Stimulated activated effector memory CD8-positive, alpha-beta T cell treated with anti-CD3 and anti-CD28 coated beads, Interleukin-12 subunit alpha, Interleukin-12 subunit beta, amount 100 ng/mL, for 72 hours (primary cell): ENCODE data around the gene ZBTB32.

Source experiments
- ATAC-seq: fragments of 150-1000 bp; cut with Tn5 transposase; 2 replicates; pipeline ENCODE4 v1.10.0; 2021
- DNase-seq, 2 donors: peaks; one replicate each; pipeline ENCODE4 v3.0.0; 2021 to 2022; ENCODE audit warnings: low spot score in 2 of 2
- H3K27ac Mint-ChIP-seq: one replicate; pipeline ENCODE4 v1.8.0; 2022; ENCODE audit warnings: mild to moderate bottlenecking, mixed read lengths
- H3K36me3 Mint-ChIP-seq: one replicate; pipeline ENCODE4 v1.8.0; 2022; ENCODE audit warnings: mild to moderate bottlenecking, mixed read lengths
- H3K4me1 Mint-ChIP-seq: one replicate; pipeline ENCODE4 v1.8.0; 2022; ENCODE audit warnings: mixed read lengths
- H3K4me3 Mint-ChIP-seq: one replicate; pipeline ENCODE4 v1.8.0; 2022; ENCODE audit warnings: mild to moderate bottlenecking, mixed read lengths
- H3K9me3 Mint-ChIP-seq: one replicate; pipeline ENCODE4 v1.8.0; 2022; ENCODE audit warnings: mixed read lengths

ZBTB32 gene

GRCh38 chr19:35713904-35714495 lies 9.6 kb downstream of the ZBTB32 start:
- H3K4me1 Mint-ChIP-seq, result peaks cover 62% of the 10 kb centered on the region
- ATAC-seq (no peak), DNase-seq (no peak)
- peaks cover 86% of the 10 kb centered on the region for H3K36me3 Mint-ChIP-seq
- no peaks in the 10 kb centered on the region for H3K9me3 Mint-ChIP-seq
- H3K4me3 Mint-ChIP-seq, result peak overlapping the region; percentile 99
- H3K27ac Mint-ChIP-seq, result peak overlapping the region; percentile 99

GRCh38 chr19:35714601-35715354 lies 10.4 kb downstream of the ZBTB32 start:
- Mint-ChIP-seq H3K4me3 (peak overlapping the region; percentile 99), H3K27ac (peak overlapping the region; percentile 99), H3K36me3 (peaks cover 94% of the 10 kb centered on the region), H3K4me1 (peaks cover 70% of the 10 kb centered on the region), H3K9me3 (no peaks in the 10 kb centered on the region)
- ATAC-seq, result no peak
- no peak for DNase-seq

- no peak for ATAC-seq
- Mint-ChIP-seq H3K36me3 (peaks cover 98% of the 10 kb centered on the region), H3K27ac (peak overlapping the region; percentile 99)
Measured at GRCh38 chr19:35715355-35715809, 11.0 kb downstream of the ZBTB32 start.

GRCh38 chr19:35715981-35716800 lies 11.8 kb downstream of the ZBTB32 start:
- peaks cover 98% of the 10 kb centered on the region for H3K36me3 Mint-ChIP-seq

More at GRCh38 chr19:35715355-35715809, 11.0 kb downstream of the ZBTB32 start:
- Mint-ChIP-seq H3K4me3 (peak overlapping the region; percentile 99), H3K9me3 (no peaks in the 10 kb centered on the region), H3K4me1 (peaks cover 70% of the 10 kb centered on the region)
- no peak for DNase-seq

GRCh38 chr19:35716801-35717664 lies 12.7 kb downstream of the ZBTB32 start:
- no peaks in the 10 kb centered on the region for H3K9me3 Mint-ChIP-seq
- peak overlapping the region; percentile 99 for H3K4me3 Mint-ChIP-seq
- DNase-seq (peak; percentile 77 to 97), ATAC-seq (peak; percentile 71)
- H3K27ac Mint-ChIP-seq, result peak overlapping the region; percentile 99
- H3K4me1 Mint-ChIP-seq, result peaks cover 71% of the 10 kb centered on the region
- peaks cover 98% of the 10 kb centered on the region for H3K36me3 Mint-ChIP-seq

More at GRCh38 chr19:35715981-35716800, 11.8 kb downstream of the ZBTB32 start:
- ATAC-seq (no peak), DNase-seq (no peak)
- H3K27ac Mint-ChIP-seq, result peak overlapping the region; percentile 99
- H3K4me1 Mint-ChIP-seq, result peaks cover 69% of the 10 kb centered on the region
- peak overlapping the region; percentile 99 for H3K4me3 Mint-ChIP-seq
- no peaks in the 10 kb centered on the region for H3K9me3 Mint-ChIP-seq

- Mint-ChIP-seq H3K36me3 (peaks cover 98% of the 10 kb centered on the region), H3K27ac (peak within 1 kb of the TSS; percentile 99)
- DNase-seq, result peak in 1 of 2 donors; percentile 88
Measured at GRCh38 chr19:35717665-35718344, 13.4 kb downstream of the ZBTB32 start, which contains the start of gene KMT2B. KMT2B (plus strand) TSS chr19:35718003; CDS start chr19:35718019, 16 bp downstream.

GRCh38 chr19:35718345-35719041 lies 14.1 kb downstream of the ZBTB32 start:
- peak; percentile 4 for ATAC-seq
- DNase-seq, result peak; percentile 56 to 85
- Mint-ChIP-seq H3K4me3 (peak overlapping the region; percentile 81), H3K27ac (peak overlapping the region; percentile 94), H3K36me3 (peaks cover 98% of the 10 kb centered on the region), H3K4me1 (peaks cover 67% of the 10 kb centered on the region), H3K9me3 (no peaks in the 10 kb centered on the region)

More at GRCh38 chr19:35717665-35718344, 13.4 kb downstream of the ZBTB32 start, which contains the start of gene KMT2B:
- Mint-ChIP-seq H3K9me3 (no peaks in the 10 kb centered on the region), H3K4me1 (peaks cover 71% of the 10 kb centered on the region), H3K4me3 (peak within 1 kb of the TSS; percentile 99)
- peak; percentile 4 for ATAC-seq

GRCh38 chr19:35719402-35720162 lies 15.2 kb downstream of the ZBTB32 start:
- ATAC-seq, result no peak
- Mint-ChIP-seq H3K4me3 (peak overlapping the region; percentile 81), H3K27ac (peak overlapping the region; percentile 94), H3K4me1 (peaks cover 64% of the 10 kb centered on the region), H3K36me3 (peaks cover 98% of the 10 kb centered on the region), H3K9me3 (no peaks in the 10 kb centered on the region)
- DNase-seq, result no peak

GRCh38 chr19:35720163-35720524 lies 15.8 kb downstream of the ZBTB32 start:
- DNase-seq (no peak), ATAC-seq (no peak)
- Mint-ChIP-seq H3K9me3 (no peaks in the 10 kb centered on the region), H3K27ac (peak overlapping the region; percentile 94), H3K4me3 (peak overlapping the region; percentile 81), H3K36me3 (peaks cover 98% of the 10 kb centered on the region), H3K4me1 (peaks cover 59% of the 10 kb centered on the region)

GRCh38 chr19:35720648-35721047 lies 16.3 kb downstream of the ZBTB32 start:
- Mint-ChIP-seq H3K36me3 (peaks cover 98% of the 10 kb centered on the region), H3K4me3 (peak overlapping the region; percentile 81), H3K4me1 (peaks cover 58% of the 10 kb centered on the region), H3K9me3 (no peaks in the 10 kb centered on the region), H3K27ac (peak overlapping the region; percentile 94)
- ATAC-seq, result no peak
- DNase-seq, result no peak

- H3K36me3 Mint-ChIP-seq, result peaks cover 98% of the 10 kb centered on the region
- H3K4me3 Mint-ChIP-seq, result peak overlapping the region; percentile 81
- no peak for ATAC-seq
- H3K4me1 Mint-ChIP-seq, result peaks cover 57% of the 10 kb centered on the region
- H3K27ac Mint-ChIP-seq, result peak overlapping the region; percentile 94
- H3K9me3 Mint-ChIP-seq, result no peaks in the 10 kb centered on the region
- no peak for DNase-seq
Measured at GRCh38 chr19:35721374-35721773, 17.0 kb downstream of the ZBTB32 start.

GRCh38 chr19:35722461-35722860 lies 18.1 kb downstream of the ZBTB32 start:
- peaks cover 98% of the 10 kb centered on the region for H3K36me3 Mint-ChIP-seq
- peaks cover 52% of the 10 kb centered on the region for H3K4me1 Mint-ChIP-seq
- no peaks in the 10 kb centered on the region for H3K9me3 Mint-ChIP-seq
- ATAC-seq, result no peak
- H3K4me3 Mint-ChIP-seq, result no peak overlapping the region
- DNase-seq, result no peak
- H3K27ac Mint-ChIP-seq, result peak overlapping the region; percentile 94

- H3K36me3 Mint-ChIP-seq, result peaks cover 99% of the 10 kb centered on the region
- no peak for DNase-seq
- H3K9me3 Mint-ChIP-seq, result no peaks in the 10 kb centered on the region
- peaks cover 52% of the 10 kb centered on the region for H3K4me1 Mint-ChIP-seq
- no peak for ATAC-seq
- peak overlapping the region; percentile 94 for H3K27ac Mint-ChIP-seq
- H3K4me3 Mint-ChIP-seq, result no peak overlapping the region
Measured at GRCh38 chr19:35722897-35723296, 18.5 kb downstream of the ZBTB32 start.
